COLO829 (cell line): ENCODE data around the gene MET.

ENCODE experiments used
- DNase-seq: peaks from one replicate; pipeline ENCODE4 v3.0.0; 2012; ENCODE audit warnings: low spot score

MET gene

DNA sequence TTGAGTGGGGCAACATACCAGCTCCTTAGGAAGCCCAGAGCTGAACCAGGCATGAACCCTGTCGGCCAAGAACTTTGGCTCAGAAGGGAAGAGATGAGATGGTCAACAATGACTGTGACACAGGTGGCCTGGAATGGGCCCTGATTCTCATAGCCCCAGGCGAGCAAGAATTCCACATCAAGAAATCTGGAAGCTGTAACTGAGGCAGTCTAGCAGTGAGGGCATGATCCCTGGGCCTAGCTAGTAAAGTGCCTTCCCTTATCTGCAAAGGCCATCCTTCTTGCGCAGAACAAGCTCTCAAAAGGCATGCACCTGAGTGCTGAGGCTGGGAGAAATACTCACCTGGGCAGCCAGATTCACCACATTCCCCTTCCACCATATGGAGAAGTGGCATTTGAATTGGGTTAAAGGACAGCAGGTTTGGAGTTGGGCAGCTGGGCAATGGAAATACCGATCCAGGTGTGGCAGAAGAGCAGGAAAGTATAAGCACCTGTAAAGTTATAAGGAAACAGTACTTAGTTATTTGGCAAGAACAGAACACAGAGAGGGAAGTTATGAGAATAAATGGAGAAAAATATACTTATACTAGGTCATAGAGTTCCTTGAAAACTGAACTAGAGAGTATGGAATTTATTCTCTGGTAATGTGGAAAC is 111.8 kb downstream of the MET start:
- DNase-seq: no peak

DNA sequence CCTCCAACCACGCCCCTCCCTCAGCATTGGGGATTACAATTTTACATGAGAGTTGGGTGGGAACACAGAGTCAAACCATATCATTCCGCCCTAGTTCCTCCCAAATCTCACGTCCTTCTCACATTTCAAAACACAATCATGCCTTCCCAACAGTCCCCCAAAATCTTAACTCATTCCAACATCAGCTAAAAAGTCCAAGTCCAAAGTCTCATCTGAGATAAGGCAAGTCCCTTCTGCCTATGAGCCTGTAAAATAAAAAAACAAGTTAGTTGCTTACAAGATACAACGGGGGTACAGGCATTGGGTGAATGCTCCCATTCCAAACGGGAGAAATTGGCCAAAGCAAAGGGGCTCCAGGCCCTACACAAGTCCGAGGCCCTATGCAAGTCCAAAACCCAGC is 112.7 kb downstream of the MET start:
- DNase-seq: no peak

DNA sequence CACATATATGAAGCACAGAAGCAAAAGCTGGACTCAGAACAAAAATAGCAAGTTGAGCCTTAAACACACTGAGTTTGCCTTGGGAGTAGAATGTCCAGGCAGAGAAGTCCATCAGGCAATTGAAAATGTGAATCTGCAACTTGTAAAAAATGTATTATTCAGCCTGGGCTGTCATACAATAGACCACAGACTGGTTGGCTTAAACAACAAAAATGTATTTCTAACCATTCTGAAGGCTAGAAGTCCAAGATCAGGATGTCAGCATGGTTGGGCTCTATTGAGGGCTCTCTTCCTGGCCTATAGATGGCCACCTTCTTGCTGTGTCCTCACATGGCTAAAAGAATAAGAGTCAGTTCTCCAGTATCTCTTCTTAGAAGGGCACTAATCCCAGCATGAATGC is 113.8 kb downstream of the MET start:
- DNase-seq: no peak

DNA sequence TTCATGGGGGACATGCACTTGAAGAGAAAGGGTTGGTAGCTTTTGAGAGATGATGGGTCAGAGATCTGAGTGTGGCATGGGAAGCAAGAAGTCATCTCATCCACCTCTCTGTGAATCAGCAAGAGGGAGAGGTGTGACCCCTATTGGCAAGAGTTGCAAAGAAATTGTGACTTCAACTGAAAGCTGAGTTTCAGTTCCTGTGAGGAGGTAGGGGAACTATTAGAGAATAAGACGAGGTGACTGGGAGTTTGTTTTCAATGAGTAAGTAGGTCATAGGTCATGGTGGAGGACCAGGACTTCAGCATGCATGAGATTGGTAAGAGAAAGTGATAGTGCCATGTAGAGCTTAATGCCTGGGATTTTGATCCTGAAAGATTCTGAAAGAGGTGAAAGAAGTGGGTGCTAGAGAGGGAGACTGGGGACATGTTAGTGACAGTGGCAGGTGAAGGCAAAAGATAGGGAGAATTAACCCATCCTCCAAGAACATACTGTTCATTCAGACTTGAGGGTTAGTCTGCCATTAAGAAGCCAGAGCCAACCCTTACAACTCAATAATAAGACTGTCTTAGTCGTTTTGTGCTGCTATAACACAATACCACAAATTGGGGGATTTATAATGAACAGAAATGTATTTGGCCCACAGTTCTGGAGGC is 114.9 kb downstream of the MET start:
- no peak for DNase-seq

DNA sequence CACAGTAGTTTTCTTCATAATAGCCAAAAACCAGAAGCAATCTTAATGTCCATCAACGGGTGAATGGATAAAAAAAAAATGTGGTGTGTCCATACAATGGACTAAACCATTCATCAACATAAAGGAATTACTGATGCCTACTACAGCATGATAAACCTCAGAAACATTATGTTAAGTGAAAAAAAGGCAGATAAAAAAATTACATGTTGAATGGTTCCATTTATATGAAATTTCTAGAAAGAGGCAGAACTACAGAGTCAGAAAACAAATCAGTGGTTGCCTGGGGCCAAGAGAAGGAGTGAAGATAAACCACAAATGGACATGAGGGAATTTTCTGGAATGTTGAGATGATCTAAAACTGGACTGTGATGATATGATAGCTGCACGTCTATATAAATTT is 115.9 kb downstream of the MET start:
- DNase-seq: peak; percentile 74

DNA sequence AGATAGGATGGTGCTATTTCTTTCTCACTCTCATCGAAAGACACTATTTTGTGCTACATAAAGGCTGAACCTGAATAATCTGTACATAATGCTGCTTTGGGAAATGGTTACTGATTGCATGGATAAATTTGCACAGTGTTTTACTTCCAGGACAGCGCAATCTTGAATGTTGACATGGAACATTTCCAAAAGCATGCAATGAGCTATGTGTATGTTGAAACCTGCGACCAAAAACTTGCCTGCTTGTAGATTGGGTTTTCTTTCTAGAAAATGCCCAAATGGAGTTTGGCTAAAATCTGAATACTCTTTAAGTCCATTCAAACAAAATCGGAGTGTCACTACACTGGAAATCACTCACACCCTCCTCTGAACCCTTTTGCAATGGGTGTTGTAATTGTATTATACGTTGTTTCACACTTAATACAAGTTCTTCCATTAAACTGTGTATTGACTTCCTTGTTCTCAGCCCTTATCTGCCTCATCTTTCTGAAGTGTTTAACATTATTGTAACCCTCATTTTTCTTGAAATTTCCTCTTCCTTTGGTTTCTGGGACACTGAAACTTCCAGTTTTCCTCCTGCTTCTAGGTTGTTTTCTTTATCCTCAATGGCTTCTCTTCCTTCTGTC is 116.7 kb downstream of the MET start:
- no peak for DNase-seq

DNA sequence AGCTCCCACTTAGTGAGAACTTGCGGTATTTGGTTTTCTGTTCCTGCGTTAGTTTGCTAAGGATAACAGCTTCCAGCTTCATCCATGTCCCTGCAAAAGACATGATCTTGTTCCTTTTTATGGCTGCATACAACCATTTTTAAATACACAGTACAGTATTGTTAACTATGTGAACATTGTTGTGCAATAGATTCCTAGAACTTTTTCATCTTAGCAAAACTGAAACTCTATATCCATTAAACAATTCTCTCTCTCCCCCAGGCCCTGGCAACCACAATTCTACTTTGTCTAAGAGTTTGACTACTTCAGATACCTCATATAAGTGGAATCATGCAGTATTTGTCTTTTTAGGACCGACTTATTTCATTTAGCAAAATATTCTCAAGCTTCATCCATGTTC is 118.0 kb downstream of the MET start:
- no peak for DNase-seq

DNA sequence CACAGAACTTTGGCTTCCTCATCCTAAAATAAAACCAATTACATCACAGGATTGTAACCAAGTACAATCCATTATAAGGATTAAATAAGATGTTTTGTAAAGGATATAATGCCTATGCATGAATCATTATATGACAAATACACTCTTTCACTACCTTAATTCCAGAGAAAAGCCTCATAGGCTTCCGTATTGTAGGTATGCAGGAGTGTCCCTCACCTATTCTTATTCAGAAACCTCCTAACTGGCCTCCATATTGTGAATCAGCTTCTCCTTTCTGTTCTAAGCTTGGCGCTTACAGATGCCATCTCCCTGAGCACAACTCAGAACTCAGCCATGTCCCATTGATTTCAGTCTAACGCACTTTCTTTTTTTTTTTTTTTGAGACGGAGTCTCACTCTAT is 120.8 kb downstream of the MET start:
- DNase-seq: no peak

DNA sequence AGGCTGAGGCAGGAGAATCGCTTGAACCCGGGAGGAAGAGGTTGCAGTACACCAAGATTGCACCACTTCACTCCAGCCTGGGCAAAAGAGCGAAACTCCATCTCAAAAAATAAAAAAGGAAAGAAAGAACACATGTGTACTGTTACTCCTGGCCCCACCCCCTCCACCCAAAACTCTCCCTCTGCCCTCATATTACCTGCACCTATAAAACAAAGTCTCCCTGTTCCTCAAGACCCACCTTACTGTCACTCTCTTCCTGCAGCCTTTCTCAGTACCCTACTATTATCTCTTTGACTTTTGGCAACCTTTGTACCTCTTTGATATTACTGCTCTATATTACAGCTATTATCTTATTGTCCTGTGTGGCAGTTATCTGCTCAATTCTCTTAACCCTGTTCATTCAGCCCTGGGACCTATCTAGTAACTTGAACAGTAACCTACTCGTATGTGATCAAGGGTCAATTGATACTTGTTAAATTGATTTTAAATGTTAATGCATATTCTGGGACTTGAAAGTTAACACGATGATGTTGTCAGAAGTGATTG is 121.9 kb downstream of the MET start:
- DNase-seq: no peak

DNA sequence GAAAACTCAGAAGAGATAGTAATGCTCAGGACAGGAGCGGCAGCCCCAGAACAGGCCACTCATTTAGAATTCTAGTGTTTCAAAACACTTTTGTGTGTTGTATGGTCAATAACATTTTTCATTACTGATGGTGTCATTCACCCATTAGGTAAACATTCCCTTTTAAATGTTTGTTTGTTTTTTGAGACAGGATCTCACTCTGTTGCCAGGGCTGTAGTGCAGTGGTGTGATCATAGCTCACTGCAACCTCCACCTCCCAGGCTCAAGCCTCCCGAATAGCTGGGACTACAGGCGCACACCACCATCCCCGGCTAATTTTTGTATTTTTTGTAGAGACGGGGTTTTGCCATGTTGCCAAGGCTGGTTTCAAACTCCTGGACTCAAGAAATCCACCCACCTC is 124.5 kb downstream of the MET start:
- no peak for DNase-seq

DNA sequence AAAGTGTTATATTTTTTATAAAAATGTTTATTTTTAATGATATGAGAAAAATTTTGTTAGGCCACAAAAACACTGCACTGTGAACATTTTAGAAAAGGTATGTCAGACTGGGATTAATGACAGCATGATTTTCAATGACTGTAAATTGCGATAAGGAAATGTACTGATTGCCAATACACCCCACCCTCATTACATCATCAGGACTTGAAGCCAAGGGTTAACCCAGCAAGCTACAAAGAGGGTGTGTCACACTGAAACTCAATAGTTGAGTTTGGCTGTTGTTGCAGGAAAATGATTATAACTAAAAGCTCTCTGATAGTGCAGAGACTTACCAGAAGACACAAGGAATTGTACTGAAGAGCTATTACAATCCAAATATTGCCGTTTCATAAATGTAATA is 125.6 kb downstream of the MET start:
- DNase-seq: no peak

DNA sequence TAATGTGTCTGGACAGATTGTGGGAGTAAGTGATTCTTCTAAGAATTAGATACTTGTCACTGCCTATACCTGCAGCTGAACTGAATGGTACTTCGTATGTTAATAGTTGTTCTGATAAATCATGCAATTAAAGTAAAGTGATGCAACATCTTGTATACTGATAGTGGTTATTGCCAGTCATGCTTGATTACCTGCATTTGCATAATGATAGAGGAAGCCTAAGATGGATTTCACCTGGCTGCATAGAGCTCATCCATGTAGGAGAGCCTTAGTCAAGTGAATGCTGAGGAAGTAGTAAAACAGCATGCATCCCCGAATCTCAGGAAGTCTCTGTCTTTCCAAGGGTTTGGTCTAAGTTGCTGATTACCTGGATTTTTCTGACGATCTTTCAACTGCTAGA is 126.2 kb downstream of the MET start:
- DNase-seq: no peak

DNA sequence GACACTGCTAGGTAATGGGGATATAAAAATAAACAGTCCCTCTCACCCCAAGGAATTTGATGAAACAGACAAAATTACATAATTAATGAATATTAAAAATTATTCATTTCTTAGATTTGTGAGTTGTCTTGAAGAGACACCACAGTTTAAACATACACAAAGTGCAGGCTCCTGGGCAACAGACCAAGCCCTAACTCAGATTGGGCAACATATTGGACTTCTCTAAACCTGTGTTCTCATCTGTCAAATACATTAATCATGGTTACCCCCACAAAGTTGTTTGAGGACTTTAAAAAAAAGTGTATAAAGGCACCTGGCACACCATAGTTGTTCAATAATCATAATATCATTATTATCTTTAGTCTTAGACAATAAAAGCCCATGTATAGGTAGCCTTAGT is 127.9 kb downstream of the MET start:
- DNase-seq: no peak

DNA sequence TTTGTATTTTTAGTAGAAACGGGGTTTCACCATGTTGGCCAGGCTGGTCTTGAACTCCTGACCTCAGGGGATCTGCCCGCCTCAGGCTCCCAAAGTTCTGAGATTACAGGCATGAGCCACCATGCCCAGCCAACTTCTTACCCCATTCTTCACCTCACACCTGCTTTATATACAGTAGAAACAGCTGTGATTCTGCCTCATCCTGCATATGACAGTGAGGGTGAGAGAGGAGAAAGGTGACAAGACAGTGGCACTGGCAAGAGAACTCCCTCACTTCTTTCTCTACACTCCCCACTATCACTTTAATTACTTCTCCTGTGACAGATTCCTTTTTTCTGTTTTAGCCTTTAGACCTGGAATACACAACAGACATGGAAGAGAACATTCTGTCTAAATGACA is 128.6 kb downstream of the MET start:
- DNase-seq: no peak

DNA sequence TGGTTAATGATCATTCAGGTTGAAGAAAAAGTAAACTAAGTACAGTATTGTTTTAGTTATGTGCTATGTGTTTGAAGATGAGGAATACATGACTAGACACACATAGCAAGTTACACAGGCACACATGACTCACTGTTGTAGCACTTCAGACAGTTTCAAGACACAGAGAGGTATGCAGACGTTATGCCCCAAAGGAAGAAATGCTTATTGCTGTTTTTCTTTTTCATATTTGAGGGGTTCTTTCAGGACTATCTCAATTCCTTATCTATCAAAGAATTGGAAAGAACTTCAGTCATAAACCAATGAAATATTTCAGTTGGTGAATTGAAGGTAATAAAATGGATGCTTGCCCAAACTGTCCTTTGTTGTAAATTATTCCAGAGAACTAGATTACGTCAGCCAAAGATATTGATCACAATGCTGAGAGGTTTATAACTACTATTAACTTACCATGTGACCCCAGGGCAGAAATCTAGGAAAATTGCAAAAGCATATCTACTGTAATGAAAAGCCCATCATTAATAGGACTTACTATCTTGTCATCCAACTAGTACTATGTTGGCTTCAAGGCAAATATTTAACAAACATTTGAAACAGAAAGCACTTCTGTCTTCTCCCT is 129.2 kb downstream of the MET start:
- no peak for DNase-seq

DNA sequence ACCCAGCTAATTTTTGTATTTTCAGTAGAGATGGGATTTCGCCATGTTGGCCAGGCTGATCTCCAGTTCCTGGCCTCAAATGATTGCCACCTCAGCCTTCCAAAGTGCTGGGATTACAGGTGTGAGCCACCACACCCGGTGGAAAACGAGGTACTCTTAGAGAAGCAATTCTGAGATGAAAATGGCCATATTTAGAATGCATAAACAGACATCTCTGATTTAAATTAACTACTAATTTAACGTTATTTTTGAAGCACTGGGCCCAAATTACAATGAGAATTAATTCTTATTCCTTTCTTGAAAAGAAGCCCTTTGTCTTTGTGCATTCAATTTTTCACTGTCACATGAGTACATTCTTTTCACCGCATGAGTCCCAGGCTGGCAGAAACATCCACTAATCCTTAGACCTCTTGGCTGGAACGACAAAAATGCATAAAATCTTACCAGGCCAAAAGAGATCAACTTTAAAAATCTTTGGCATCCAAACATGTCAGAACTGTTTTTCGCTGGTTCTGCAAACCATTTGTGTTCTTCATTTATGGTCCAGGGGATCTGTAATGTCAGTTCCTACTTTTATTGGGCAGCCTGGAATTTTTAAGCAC is 130.2 kb downstream of the MET start:
- DNase-seq: no peak

DNA sequence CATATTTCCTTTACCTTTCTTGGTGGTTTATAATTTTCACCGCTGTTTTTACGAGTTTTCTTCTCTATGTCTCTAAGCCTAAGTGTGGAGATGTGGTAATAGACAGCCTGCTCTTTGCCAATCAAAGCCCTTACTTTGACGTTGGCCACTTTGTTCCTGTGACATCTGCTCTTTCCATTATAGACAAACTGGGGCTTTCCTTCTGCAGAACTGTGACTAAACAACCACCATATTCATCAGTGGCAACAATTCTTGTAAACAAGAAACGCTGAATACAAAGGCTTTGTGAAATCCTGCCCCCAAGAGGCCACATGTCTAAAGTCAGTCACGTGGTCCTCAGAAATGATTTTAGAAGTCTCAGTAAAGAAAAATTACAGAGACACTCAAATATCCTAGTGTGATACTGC is 130.8 kb downstream of the MET start:
- DNase-seq: peak; percentile 84

DNA sequence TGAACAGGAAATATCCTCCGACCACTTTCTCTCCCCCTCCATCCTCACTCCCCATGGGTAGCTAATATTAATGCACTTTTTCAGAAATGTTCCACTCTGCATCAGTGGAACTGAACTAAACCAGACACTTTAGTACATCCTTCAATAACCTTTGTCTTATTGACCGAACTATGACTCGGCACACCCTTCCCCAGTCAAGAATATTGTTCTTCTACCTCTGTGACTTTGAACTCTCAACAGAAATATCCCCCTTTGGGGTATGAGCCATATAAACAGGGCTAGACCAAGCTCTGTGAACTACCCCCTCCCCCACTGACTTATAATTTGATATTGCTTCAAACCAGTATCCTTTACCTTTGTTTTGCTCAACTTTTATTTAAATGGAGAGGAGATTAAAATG is 132.5 kb downstream of the MET start:
- DNase-seq: no peak

DNA sequence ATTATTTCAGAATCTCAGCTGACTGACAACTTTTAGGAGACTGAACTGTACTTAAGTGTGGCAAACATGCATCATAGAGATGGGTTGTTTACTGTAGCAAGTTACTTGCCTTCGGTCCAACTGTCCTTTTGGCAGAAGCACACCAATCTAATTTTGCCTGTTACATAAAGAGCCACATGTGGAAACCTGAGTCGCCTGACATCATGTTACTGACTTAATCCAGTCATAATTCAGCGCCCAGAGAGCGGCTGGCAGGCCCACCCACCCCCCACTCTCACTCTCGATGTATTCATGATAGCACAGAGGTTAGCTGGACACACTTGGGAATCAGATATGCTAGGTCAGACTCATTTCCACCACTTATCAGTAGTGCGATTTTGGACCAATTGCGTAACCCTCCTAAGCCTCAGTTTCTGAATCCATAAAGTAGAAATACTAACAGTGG is 133.1 kb downstream of the MET start:
- DNase-seq: no peak

DNA sequence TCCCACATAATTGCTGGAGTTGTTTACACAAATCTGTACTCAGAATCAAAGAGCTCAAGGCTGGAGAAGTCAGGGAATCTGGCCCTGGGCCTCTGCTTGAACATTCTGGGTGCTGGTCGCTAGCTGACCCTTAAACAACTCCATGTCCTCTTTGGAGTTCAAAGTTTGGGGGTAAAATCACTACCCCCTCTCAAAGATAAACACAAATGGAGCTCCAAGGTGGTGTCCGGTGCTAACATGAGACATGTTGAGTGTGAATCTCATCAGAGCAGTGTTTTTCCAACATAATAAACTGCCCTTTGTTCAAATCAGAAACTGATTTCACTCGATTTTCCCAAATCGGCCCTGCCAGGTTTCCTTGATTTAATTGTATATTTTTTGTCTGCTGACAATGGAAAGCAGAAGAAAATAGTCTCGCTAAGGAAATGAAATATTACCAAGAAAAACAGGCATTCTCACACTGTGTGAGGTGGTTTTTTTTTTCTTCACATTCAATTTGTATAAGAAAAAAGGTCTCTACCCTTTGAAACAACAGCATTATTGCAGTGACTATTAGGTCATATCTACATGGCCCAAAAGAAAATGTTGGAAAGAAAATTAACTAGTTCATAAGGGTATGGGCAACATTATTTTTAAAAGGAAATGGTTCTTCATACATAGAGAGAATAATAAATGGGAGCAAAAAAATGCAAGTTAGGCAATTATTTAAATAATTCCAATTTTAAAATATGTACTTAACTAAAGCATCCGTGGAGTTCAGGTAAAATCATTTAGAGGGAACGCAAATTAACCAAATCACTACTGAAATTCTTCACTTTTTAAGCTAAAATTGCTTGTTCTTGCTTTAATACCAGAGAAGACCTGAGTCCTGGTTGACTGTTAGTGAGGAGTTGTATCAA is 134.3 kb downstream of the MET start:
- DNase-seq: no peak

DNA sequence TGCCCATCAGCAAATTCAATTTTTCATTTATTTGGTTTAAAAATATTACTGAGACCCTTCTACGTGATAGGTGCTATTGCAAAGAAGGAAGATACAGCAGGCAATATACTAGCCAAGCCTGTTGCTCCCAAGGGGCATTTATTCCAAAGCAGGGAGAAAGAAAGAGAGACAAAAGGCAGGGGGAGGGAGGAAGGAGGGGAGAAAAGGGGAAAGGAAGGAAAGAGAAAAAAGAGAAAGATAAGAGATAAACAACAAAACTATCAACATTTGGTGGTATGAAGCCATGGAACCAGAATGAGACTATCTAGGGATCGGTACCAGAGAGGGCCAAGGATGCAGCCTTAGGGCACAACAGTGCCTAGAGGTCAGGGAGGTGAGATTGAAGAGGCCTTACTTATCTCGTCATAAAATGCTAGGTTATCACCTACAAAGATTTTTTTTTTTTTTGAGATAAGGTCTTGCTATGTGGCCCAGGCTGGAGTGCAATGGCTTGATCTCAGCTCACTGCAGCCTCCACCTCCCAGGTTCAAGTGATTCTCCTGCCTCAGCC is 135.1 kb downstream of the MET start:
- no peak for DNase-seq
